ENCODE data around the gene AQP2.

The AQP2 gene

GRCh38 chr12:49964849-49965624 is 14.5 kb downstream of the AQP2 start (continued):
- TF ChIP-seq ZNF529 (tag by site-specific recombination; IDR thresholded peaks at IDR 0.05; ENCODE audit: insufficient replicate concordance) (no peak), ZBTB11 (tag by site-specific recombination; conservative IDR thresholded peaks at IDR 0.05; ENCODE audit: low read depth) (no peak), PBX3 (CRISPR knock-in tag; IDR thresholded peaks at IDR 0.05) (no peak), ZBTB6 (tag by site-specific recombination; IDR thresholded peaks at IDR 0.05) (no peak), PRDM6 (tag by site-specific recombination; IDR thresholded peaks at IDR 0.05) (no peak)

- ChIA-PET CTCF (interaction anchor here (0.6 to 7.1 kb wide), 34 partner anchors 7 to 207 kb away, joined by 3 to 104 read pairs (median 10); partner anchors contain the start of genes AQP2 and COX14), POLR2A (interaction anchor here (1.3 to 1.6 kb wide), 2 partner anchors 12 to 104 kb away, joined by 3 to 4 read pairs; no protein-coding TSS in a partner anchor)
- Histone ChIP-seq H3K4me3 (ENCODE audit: low read depth, low read length) (no peak overlapping the region), H3K9me3 (ENCODE audit: control insufficient read depth, insufficient read depth, low read depth, low read length) (no peaks in the 10 kb centered on the region), H3K27ac (ENCODE audit: extremely low read depth, low read depth, low read length) (no peak overlapping the region), H3K4me1 (ENCODE audit: control insufficient read depth, insufficient read depth, low read length) (no peaks in the 10 kb centered on the region), H3K36me3 (ENCODE audit: control insufficient read depth in 2 of 2, insufficient read depth in 1 of 2, low read length in 2 of 2) (no peaks in the 10 kb centered on the region)
- no peak for TF ChIP-seq ZNF558 (tag by site-specific recombination; IDR thresholded peaks at IDR 0.05)
- TF ChIP-seq ZNF239 (tag by site-specific recombination; IDR thresholded peaks at IDR 0.05), result no peak
- no peak for TF ChIP-seq HIC1 (tag by site-specific recombination; IDR thresholded peaks at IDR 0.05)
- no peak for TF ChIP-seq ZNF26 (tag by site-specific recombination; IDR thresholded peaks at IDR 0.05)
- TF ChIP-seq ZNF600 (tag by site-specific recombination; IDR thresholded peaks at IDR 0.05), result no peak
- no peak for TF ChIP-seq ZNF629 (tag by site-specific recombination; IDR thresholded peaks at IDR 0.05)
- no peak for TF ChIP-seq WT1 (tag by site-specific recombination; IDR thresholded peaks at IDR 0.05)
These were observed 15.3 kb downstream of the AQP2 start for GRCh38 chr12:49965836-49966235.
